Measurements from ENCODE around the gene TGFA.
"Not testable (repeated sequence)": the region's sequence is repeated elsewhere in the genome, so short reads cannot be mapped to it uniquely, and the experiment has no call there.

TGFA gene

GRCh38 chr2:70469961-70470360, 83.7 kb downstream of the TGFA start:
- H3K4me3 Mint-ChIP-seq = no peak overlapping the region
- ATAC-seq (replicated peaks) (no peak), DNase-seq (no peak)
- no peaks in the 10 kb centered on the region for H3K9me3 Mint-ChIP-seq
- H3K36me3 Mint-ChIP-seq (ENCODE audit: insufficient read depth) = peaks cover 2% of the 10 kb centered on the region
- H3K27ac Mint-ChIP-seq = peak overlapping the region in 1 of 2 donors; percentile 0
- H3K27me3 Mint-ChIP-seq = no peaks in the 10 kb centered on the region
- H3K4me1 Mint-ChIP-seq (ENCODE audit: low read depth in 2 of 2) = peaks cover 3 to 15% of the 10 kb centered on the region in 2 donors

- H3K27ac Mint-ChIP-seq = no peak overlapping the region
- no peaks in the 10 kb centered on the region for H3K27me3 Mint-ChIP-seq
- ATAC-seq (replicated peaks) (no peak), DNase-seq (no peak)
- H3K9me3 Mint-ChIP-seq = no peaks in the 10 kb centered on the region
- peaks cover 2% of the 10 kb centered on the region for H3K36me3 Mint-ChIP-seq (ENCODE audit: insufficient read depth)
- peaks cover 3 to 14% of the 10 kb centered on the region in 2 donors for H3K4me1 Mint-ChIP-seq (ENCODE audit: low read depth in 2 of 2)
- no peak overlapping the region for H3K4me3 Mint-ChIP-seq
Observed at GRCh38 chr2:70469435-70469834, 84.2 kb downstream of the TGFA start.

- H3K4me3 Mint-ChIP-seq = no peak overlapping the region
- no peak overlapping the region for H3K27ac Mint-ChIP-seq
- H3K27me3 Mint-ChIP-seq = no peaks in the 10 kb centered on the region
- ATAC-seq (replicated peaks) (no peak), DNase-seq (no peak)
- H3K4me1 Mint-ChIP-seq (ENCODE audit: low read depth in 2 of 2) = peaks cover under 1 to 8% of the 10 kb centered on the region in 2 donors
- H3K9me3 Mint-ChIP-seq = no peaks in the 10 kb centered on the region
- H3K36me3 Mint-ChIP-seq (ENCODE audit: insufficient read depth) = peaks cover 2% of the 10 kb centered on the region
Observed at GRCh38 chr2:70468878-70469277, 84.7 kb downstream of the TGFA start.

GRCh38 chr2:70467831-70468779, 85.5 kb downstream of the TGFA start:
- ATAC-seq (replicated peaks) = no peak
- no peak overlapping the region for H3K4me3 Mint-ChIP-seq

GRCh38 chr2:70467237-70467636, 86.4 kb downstream of the TGFA start:
- DNase-seq = no peak
- H3K4me1 Mint-ChIP-seq (ENCODE audit: low read depth in 2 of 2) = no peaks in the 10 kb centered on the region
- H3K36me3 Mint-ChIP-seq (ENCODE audit: insufficient read depth) = no peaks in the 10 kb centered on the region
- H3K27me3 Mint-ChIP-seq = no peaks in the 10 kb centered on the region
- no peak for ATAC-seq (replicated peaks)
- H3K27ac Mint-ChIP-seq = no peak overlapping the region
- H3K4me3 Mint-ChIP-seq = no peak overlapping the region
- H3K9me3 Mint-ChIP-seq = no peaks in the 10 kb centered on the region

More at GRCh38 chr2:70467831-70468779, 85.5 kb downstream of the TGFA start:
- Mint-ChIP-seq H3K27ac (no peak overlapping the region), H3K27me3 (no peaks in the 10 kb centered on the region), H3K9me3 (no peaks in the 10 kb centered on the region), H3K36me3 (ENCODE audit: insufficient read depth) (peaks cover 2% of the 10 kb centered on the region), H3K4me1 (ENCODE audit: low read depth in 2 of 2) (peaks cover 0 to 5% of the 10 kb centered on the region in 2 donors)
- no peak for DNase-seq

- not testable (repeated sequence) for H3K36me3 Mint-ChIP-seq (ENCODE audit: insufficient read depth); H3K27me3 Mint-ChIP-seq; H3K4me3 Mint-ChIP-seq; H3K4me1 Mint-ChIP-seq (ENCODE audit: low read depth in 2 of 2); H3K9me3 Mint-ChIP-seq; DNase-seq; ATAC-seq (replicated peaks)
- H3K27ac Mint-ChIP-seq = peak overlapping the region in 1 of 2 donors; percentile 12
Observed at GRCh38 chr2:70466647-70467046, 87.0 kb downstream of the TGFA start.

GRCh38 chr2:70463997-70464396, 89.6 kb downstream of the TGFA start:
- ATAC-seq (replicated peaks) (no peak), DNase-seq (no peak)
- Mint-ChIP-seq H3K27ac (no peak overlapping the region), H3K9me3 (no peaks in the 10 kb centered on the region), H3K4me1 (ENCODE audit: low read depth in 2 of 2) (no peaks in the 10 kb centered on the region), H3K27me3 (no peaks in the 10 kb centered on the region), H3K4me3 (no peak overlapping the region), H3K36me3 (ENCODE audit: insufficient read depth) (no peaks in the 10 kb centered on the region)

GRCh38 chr2:70463581-70463980, 90.0 kb downstream of the TGFA start:
- Mint-ChIP-seq H3K36me3 (ENCODE audit: insufficient read depth) (no peaks in the 10 kb centered on the region), H3K27me3 (no peaks in the 10 kb centered on the region)
- no peak for DNase-seq

GRCh38 chr2:70461981-70462876, 91.4 kb downstream of the TGFA start:
- H3K4me1 Mint-ChIP-seq (ENCODE audit: low read depth in 2 of 2) = no peaks in the 10 kb centered on the region
- no peak overlapping the region for H3K4me3 Mint-ChIP-seq
- H3K27ac Mint-ChIP-seq = no peak overlapping the region
- DNase-seq = no peak
- no peaks in the 10 kb centered on the region for H3K9me3 Mint-ChIP-seq
- no peaks in the 10 kb centered on the region for H3K36me3 Mint-ChIP-seq (ENCODE audit: insufficient read depth)
- no peaks in the 10 kb centered on the region for H3K27me3 Mint-ChIP-seq
- ATAC-seq (replicated peaks) = no peak

More at GRCh38 chr2:70463581-70463980, 90.0 kb downstream of the TGFA start:
- ATAC-seq (replicated peaks) = no peak
- Mint-ChIP-seq H3K4me1 (ENCODE audit: low read depth in 2 of 2) (no peaks in the 10 kb centered on the region), H3K27ac (no peak overlapping the region), H3K9me3 (no peaks in the 10 kb centered on the region), H3K4me3 (no peak overlapping the region)

- H3K27ac Mint-ChIP-seq = no peak overlapping the region
- H3K4me3 Mint-ChIP-seq = no peak overlapping the region
- DNase-seq (no peak), ATAC-seq (replicated peaks) (no peak)
- no peaks in the 10 kb centered on the region for H3K27me3 Mint-ChIP-seq
- no peaks in the 10 kb centered on the region for H3K36me3 Mint-ChIP-seq (ENCODE audit: insufficient read depth)
- H3K4me1 Mint-ChIP-seq (ENCODE audit: low read depth in 2 of 2) = no peaks in the 10 kb centered on the region
- H3K9me3 Mint-ChIP-seq = no peaks in the 10 kb centered on the region
Observed at GRCh38 chr2:70461414-70461813, 92.2 kb downstream of the TGFA start.

- Mint-ChIP-seq H3K4me3 (no peak overlapping the region), H3K9me3 (no peaks in the 10 kb centered on the region), H3K27me3 (no peaks in the 10 kb centered on the region), H3K27ac (no peak overlapping the region), H3K36me3 (ENCODE audit: insufficient read depth) (no peaks in the 10 kb centered on the region), H3K4me1 (ENCODE audit: low read depth in 2 of 2) (no peaks in the 10 kb centered on the region)
- ATAC-seq (replicated peaks) (no peak), DNase-seq (no peak)
Observed at GRCh38 chr2:70460333-70460732, 93.3 kb downstream of the TGFA start.

GRCh38 chr2:70458661-70459060, 95.0 kb downstream of the TGFA start:
- no peaks in the 10 kb centered on the region for H3K27me3 Mint-ChIP-seq
- no peaks in the 10 kb centered on the region for H3K4me1 Mint-ChIP-seq (ENCODE audit: low read depth in 2 of 2)
- no peaks in the 10 kb centered on the region for H3K36me3 Mint-ChIP-seq (ENCODE audit: insufficient read depth)
- H3K9me3 Mint-ChIP-seq = no peaks in the 10 kb centered on the region
- H3K4me3 Mint-ChIP-seq = no peak overlapping the region
- H3K27ac Mint-ChIP-seq = no peak overlapping the region
- DNase-seq (no peak), ATAC-seq (replicated peaks) (no peak)

- Mint-ChIP-seq H3K4me3 (no peak overlapping the region), H3K27ac (peak overlapping the region in 1 of 2 donors; percentile 13)
- DNase-seq = no peak
Observed at GRCh38 chr2:70456585-70457495, 96.8 kb downstream of the TGFA start.

More at GRCh38 chr2:70456585-70457495, 96.8 kb downstream of the TGFA start:
- ATAC-seq (replicated peaks) = no peak
- Mint-ChIP-seq H3K36me3 (ENCODE audit: insufficient read depth) (no peaks in the 10 kb centered on the region), H3K27me3 (no peaks in the 10 kb centered on the region), H3K4me1 (ENCODE audit: low read depth in 2 of 2) (no peaks in the 10 kb centered on the region), H3K9me3 (no peaks in the 10 kb centered on the region)
